Tibial nerve (tissue), 3 donors: ENCODE results near the gene TDRKH.

Source experiments
- POLR2A ChIP-seq, 2 donors: fragments of 450-650 bp; IDR thresholded peaks; one replicate each; pipeline ENCODE4 v1.6.1; 2017; ENCODE audit warnings: antibody characterized with exemption in 2 of 2, mild to moderate bottlenecking in 2 of 2, moderate library complexity in 2 of 2
- TF ChIP-seq, protein P1 (sequence below), 5 experiments: fragments of 200-600 bp in 3 of 5; fragments of 450-650 bp in 2 of 5; sonication (generic) in 3 of 5; IDR thresholded peaks; one replicate each; pipeline ENCODE4 v1.5.1; 2016 to 2019; ENCODE audit warnings: antibody characterized with exemption in 5 of 5, mild to moderate bottlenecking in 3 of 5, moderate library complexity in 2 of 5

GRCh38 chr1:151828921-151829320 is 38.6 kb upstream of the TDRKH start:
- TF ChIP-seq, protein P1, sequence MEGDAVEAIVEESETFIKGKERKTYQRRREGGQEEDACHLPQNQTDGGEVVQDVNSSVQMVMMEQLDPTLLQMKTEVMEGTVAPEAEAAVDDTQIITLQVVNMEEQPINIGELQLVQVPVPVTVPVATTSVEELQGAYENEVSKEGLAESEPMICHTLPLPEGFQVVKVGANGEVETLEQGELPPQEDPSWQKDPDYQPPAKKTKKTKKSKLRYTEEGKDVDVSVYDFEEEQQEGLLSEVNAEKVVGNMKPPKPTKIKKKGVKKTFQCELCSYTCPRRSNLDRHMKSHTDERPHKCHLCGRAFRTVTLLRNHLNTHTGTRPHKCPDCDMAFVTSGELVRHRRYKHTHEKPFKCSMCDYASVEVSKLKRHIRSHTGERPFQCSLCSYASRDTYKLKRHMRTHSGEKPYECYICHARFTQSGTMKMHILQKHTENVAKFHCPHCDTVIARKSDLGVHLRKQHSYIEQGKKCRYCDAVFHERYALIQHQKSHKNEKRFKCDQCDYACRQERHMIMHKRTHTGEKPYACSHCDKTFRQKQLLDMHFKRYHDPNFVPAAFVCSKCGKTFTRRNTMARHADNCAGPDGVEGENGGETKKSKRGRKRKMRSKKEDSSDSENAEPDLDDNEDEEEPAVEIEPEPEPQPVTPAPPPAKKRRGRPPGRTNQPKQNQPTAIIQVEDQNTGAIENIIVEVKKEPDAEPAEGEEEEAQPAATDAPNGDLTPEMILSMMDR (IDR thresholded peaks at IDR 0.05): no peak
- TF ChIP-seq POLR2A (IDR thresholded peaks at IDR 0.05): no peak
